ENCODE measurements around the gene CCDC88B.

DNA sequence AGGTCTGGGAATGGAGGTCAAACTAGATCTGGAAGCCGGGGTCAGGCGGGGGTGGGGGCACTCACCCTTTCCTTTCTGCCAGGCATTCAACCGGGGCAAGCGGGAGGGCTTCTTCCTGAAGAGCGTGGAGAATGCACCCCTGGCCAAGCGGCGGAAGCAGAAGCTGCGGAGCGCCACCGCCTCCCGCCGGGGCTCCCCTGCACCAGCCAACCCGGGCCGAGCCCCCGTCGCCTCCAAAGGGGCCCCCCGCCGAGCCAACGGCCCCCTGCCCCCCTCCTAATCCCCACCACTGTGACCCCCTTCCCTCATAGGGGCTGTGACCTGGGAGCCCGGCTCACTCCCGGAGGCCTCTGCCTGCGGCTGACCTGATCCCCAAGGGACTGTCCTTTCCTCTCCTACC is 31.2 kb downstream of the CCDC88B start:
- TF ChIP-seq CTCF (IDR thresholded peaks at IDR 0.05; ENCODE audit: low read depth, low read length): no peak
- TF ChIP-seq EZH2phosphoT487 (IDR thresholded peaks at IDR 0.05; ENCODE audit: low read depth): no peak

All from OCI-LY3 (cell line).